Naive thymus-derived CD4-positive, alpha-beta T cell (primary cell): ENCODE data around the gene ARMCX4. TPM values are rescaled to one million over a fixed set of nuclear protein-coding genes. Genes with fewer than 3 reads are reported as not detected.
"Not testable (repeated sequence)": the region's sequence is repeated elsewhere in the genome, so short reads cannot be mapped to it uniquely, and the experiment has no call there.

Experiments
- ATAC-seq: fragments of 150-1000 bp; cut with Tn5 transposase; 2 replicates; pipeline ENCODE4 v1.10.0; 2021; ENCODE audit warnings: mild to moderate bottlenecking, moderate library complexity
- CTCF ChIA-PET: fragments of 350-600 bp; sonication (Branson Sonifier 250); formaldehyde crosslinking; loops from one replicate; lab custom pipeline; 2021; ENCODE audit warnings: antibody characterized with exemption; lab: Charles Lee
- POLR2A ChIA-PET: fragments of 350-600 bp; sonication (Branson Sonifier 250); formaldehyde crosslinking; loops from one replicate; lab custom pipeline; 2021; ENCODE audit warnings: antibody characterized with exemption, inconsistent platforms; lab: Charles Lee
- DNase-seq, 9 donors: peaks; one replicate each; pipeline versions ENCODE4 v3.0.0 to v3.0.0-alpha.2; 2020 to 2022; ENCODE audit warnings: mixed read lengths in 1 of 9
- H3K27ac ChIP-seq: one replicate; pipeline ENCODE4 v1.7.0; 2013; ENCODE audit warnings: mild to moderate bottlenecking, low read depth, low read length, moderate library complexity
- H3K27me3 ChIP-seq, 2 donors: one replicate each; pipeline ENCODE4 v1.7.0; 2013; ENCODE audit warnings: low read length in 2 of 2, mild to moderate bottlenecking in 2 of 2, moderate library complexity in 2 of 2; ENCODE audit not compliant: control insufficient read depth in 2 of 2, insufficient read depth in 2 of 2
- H3K36me3 ChIP-seq, 3 experiments: 1 replicate in 2 of 3; 2 replicates in 1 of 3; pipeline ENCODE4 v1.7.0; 2013; ENCODE audit warnings: low read length in 3 of 3, mild to moderate bottlenecking in 3 of 3, moderate library complexity in 1 of 3; ENCODE audit not compliant: insufficient read depth in 3 of 3, control insufficient read depth in 2 of 3
- H3K4me1 ChIP-seq, 2 donors: one replicate each; pipeline ENCODE4 v1.7.0; 2013; ENCODE audit warnings: low read length in 2 of 2, mild to moderate bottlenecking in 2 of 2, moderate library complexity in 1 of 2; ENCODE audit not compliant: control insufficient read depth in 2 of 2, insufficient read depth in 2 of 2
- H3K4me3 ChIP-seq: 2 replicates; pipeline ENCODE4 v1.7.0; 2013; ENCODE audit warnings: mild to moderate bottlenecking, low read length
- H3K9me3 ChIP-seq, 3 experiments: 1 replicate in 2 of 3; 2 replicates in 1 of 3; pipeline ENCODE4 v1.7.0; 2013; ENCODE audit warnings: low read length in 3 of 3; ENCODE audit not compliant: control insufficient read depth in 2 of 3
- H3K27ac Mint-ChIP-seq, 9 donors: one replicate each; pipeline ENCODE4 v1.8.0; 2020 to 2022; ENCODE audit warnings: mixed read lengths in 9 of 9, mild to moderate bottlenecking in 8 of 9, moderate library complexity in 5 of 9, inconsistent platforms in 2 of 9
- H3K27me3 Mint-ChIP-seq, 5 donors: one replicate each; pipeline ENCODE4 v1.8.0; 2021 to 2022; ENCODE audit warnings: mixed read lengths in 5 of 5, mild to moderate bottlenecking in 1 of 5
- H3K36me3 Mint-ChIP-seq, 5 donors: one replicate each; pipeline ENCODE4 v1.8.0; 2020 to 2022; ENCODE audit warnings: mixed read lengths in 5 of 5, mild to moderate bottlenecking in 3 of 5, inconsistent platforms in 1 of 5
- H3K4me1 Mint-ChIP-seq, 7 donors: one replicate each; pipeline ENCODE4 v1.8.0; 2020 to 2022; ENCODE audit warnings: mixed read lengths in 7 of 7, mild to moderate bottlenecking in 3 of 7, inconsistent platforms in 1 of 7
- H3K4me3 Mint-ChIP-seq, 10 donors: one replicate each; pipeline ENCODE4 v1.8.0; 2020 to 2022; ENCODE audit warnings: mild to moderate bottlenecking in 10 of 10, mixed read lengths in 10 of 10, moderate library complexity in 6 of 10, inconsistent platforms in 2 of 10
- H3K9me3 Mint-ChIP-seq, 11 donors: one replicate each; pipeline ENCODE4 v1.8.0; 2020 to 2022; ENCODE audit warnings: mixed read lengths in 11 of 11, mild to moderate bottlenecking in 4 of 11, inconsistent platforms in 1 of 11, moderate library complexity in 1 of 11
- intact Hi-C, 2 donors: fragments of 100-400 bp; cut with micrococcal nuclease; formaldehyde crosslinking; loops; one replicate each; pipeline ENCODE4 v1.15.1; 2023
- polyA plus RNA-seq, 2 donors: library from polyadenylated mRNA; unstranded; fragments of 300-500 nt; fragmentation: Illumina TruSeq; gene quantifications; one replicate each; pipeline ENCODE4 v1.2.3, GENCODE V29; 2021
- total RNA-seq, 6 experiments: library from RNA in 5 of 6; stranded (reverse) in 5 of 6; gene quantifications; 1 replicate in 5 of 6; 2 replicates in 1 of 6; pipeline ENCODE4 v1.2.3 and lab custom pipeline; 2021 to 2026

The ARMCX4 gene
- total and polyA plus RNA-seq, 7 experiments from 2014 or later = 0.52 to 18.1 (median 12.7) TPM

DNA sequence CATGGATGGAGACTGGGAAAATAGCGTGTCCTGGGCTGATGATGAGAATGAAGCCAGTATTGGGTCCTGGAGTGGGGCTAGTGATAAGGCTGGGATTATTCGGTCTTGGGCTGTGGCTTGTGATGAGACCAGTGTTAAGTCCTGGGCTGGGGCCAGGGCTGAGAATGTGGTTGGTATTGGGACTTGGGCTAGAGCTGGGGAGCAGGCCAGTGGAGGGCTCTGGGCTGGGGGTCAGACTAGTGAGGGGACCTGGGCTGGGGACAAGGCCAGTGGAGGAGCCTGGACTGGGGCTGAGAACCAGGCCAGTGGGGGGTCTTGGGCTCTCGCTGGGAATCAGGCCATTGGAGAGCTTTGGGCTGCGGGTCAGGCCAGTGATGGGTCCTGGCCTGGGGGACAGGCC lies 6.7 kb downstream of the ARMCX4 start:
- no peaks in the 10 kb centered on the region for H3K9me3 Mint-ChIP-seq
- no peak for ATAC-seq

DNA sequence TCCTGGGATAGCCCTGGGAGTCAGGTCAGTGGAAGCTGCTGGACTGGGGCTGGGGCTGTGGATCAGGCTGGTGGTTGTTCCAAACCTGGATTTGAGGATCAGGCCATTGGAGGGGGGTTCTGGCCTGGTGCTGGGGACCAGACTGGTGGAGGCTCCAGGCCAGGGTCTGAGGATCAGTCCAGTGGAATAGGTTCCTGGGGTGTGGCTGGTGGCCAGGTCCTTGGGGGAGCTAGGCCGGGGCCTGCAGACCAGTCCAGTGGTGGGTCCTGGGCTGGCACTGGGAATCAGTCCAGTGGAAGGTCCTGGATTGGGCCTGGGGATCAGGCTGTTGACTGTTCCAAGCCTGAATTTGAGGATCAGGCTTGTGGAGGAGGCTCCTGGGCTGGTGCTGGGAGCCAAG lies 8.0 kb downstream of the ARMCX4 start:
- no peak overlapping the region for H3K4me3 Mint-ChIP-seq
- POLR2A ChIA-PET = no interaction called here
- no peaks in the 10 kb centered on the region for H3K27me3 Mint-ChIP-seq
- Histone ChIP-seq H3K27me3 (no peaks in the 10 kb centered on the region), H3K27ac (no peak overlapping the region), H3K36me3 (no peaks in the 10 kb centered on the region), H3K4me1 (no peaks in the 10 kb centered on the region), H3K4me3 (no peak overlapping the region), H3K9me3 (no peaks in the 10 kb centered on the region)
- H3K9me3 Mint-ChIP-seq = no peaks in the 10 kb centered on the region
- H3K4me1 Mint-ChIP-seq = peaks cover 0 to 6% (median 0%) of the 10 kb centered on the region in 7 donors
- peak overlapping the region in 1 of 9 donors; percentile 8 for H3K27ac Mint-ChIP-seq
- ATAC-seq (no peak), DNase-seq (no peak)
- CTCF ChIA-PET = no interaction called here
- peaks cover 0 to 8% (median 4%) of the 10 kb centered on the region in 5 donors for H3K36me3 Mint-ChIP-seq
- intact Hi-C loops = no loop called here

More for the DNA sequence above, 6.7 kb downstream of the ARMCX4 start:
- Mint-ChIP-seq H3K27me3 (no peaks in the 10 kb centered on the region), H3K36me3 (peaks cover 0 to 12% (median 7%) of the 10 kb centered on the region in 5 donors), H3K4me1 (peaks cover 0 to 6% (median 0%) of the 10 kb centered on the region in 7 donors), H3K4me3 (no peak overlapping the region), H3K27ac (peak overlapping the region in 1 of 9 donors; percentile 88)
- H3K9me3 ChIP-seq = no peaks in the 10 kb centered on the region
- intact Hi-C loops = no loop called here
- H3K27me3 ChIP-seq = no peaks in the 10 kb centered on the region
- ChIA-PET CTCF (no interaction called here), POLR2A (no interaction called here)
- DNase-seq = no peak
- no peaks in the 10 kb centered on the region for H3K36me3 ChIP-seq
- H3K4me1 ChIP-seq = no peaks in the 10 kb centered on the region
- no peak overlapping the region for H3K4me3 ChIP-seq
- no peak overlapping the region for H3K27ac ChIP-seq

DNA sequence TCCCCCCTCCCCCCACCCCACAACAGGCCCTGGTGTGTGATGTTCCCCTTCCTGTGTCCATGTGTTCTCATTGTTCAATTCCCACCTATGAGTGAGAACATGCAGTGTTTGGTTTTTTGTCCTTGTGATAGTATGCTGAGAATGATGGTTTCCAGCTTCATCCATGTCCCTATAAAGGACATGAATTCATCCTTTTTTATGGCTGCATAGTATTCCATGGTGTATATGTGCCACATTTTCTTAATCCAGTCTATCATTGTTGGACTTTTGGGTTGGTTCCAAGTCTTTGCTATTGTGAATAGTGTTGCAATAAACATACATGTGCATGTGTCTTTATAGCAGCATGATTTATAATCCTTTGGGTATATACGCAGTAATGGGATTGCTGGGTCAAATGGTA lies 17.7 kb downstream of the ARMCX4 start:
- H3K4me3 Mint-ChIP-seq, H3K4me1 ChIP-seq, H3K27me3 Mint-ChIP-seq, H3K9me3 ChIP-seq, CTCF ChIA-PET, H3K27me3 ChIP-seq, H3K36me3 ChIP-seq, H3K27ac ChIP-seq, POLR2A ChIA-PET, H3K27ac Mint-ChIP-seq, intact Hi-C loops, DNase-seq, H3K4me3 ChIP-seq, H3K4me1 Mint-ChIP-seq, H3K9me3 Mint-ChIP-seq, ATAC-seq: not testable (repeated sequence)
- peaks cover 0 to 29% (median 18%) of the 10 kb centered on the region in 5 donors for H3K36me3 Mint-ChIP-seq

DNA sequence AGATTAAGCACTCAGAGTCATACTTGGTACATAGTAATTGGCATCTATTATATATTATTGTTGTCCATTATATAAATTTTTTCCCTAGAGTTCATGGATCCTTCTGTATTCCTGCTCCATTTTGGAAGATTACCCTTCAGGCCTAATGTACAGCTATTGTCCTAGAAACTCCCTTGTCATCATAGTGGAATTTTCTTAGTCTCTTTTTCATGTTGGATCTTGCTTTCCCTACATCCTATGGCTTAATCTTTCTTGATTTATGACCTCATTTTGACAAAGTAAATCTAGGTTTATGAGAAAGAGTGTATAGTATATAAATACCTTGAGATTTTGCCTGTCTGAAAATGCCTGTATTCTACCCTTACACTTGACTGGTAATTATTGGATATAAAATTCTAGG lies 22.1 kb downstream of the ARMCX4 start:
- Histone ChIP-seq H3K36me3 (no peaks in the 10 kb centered on the region), H3K27ac (no peak overlapping the region), H3K27me3 (no peaks in the 10 kb centered on the region), H3K9me3 (no peaks in the 10 kb centered on the region), H3K4me3 (no peak overlapping the region), H3K4me1 (no peaks in the 10 kb centered on the region)
- DNase-seq (no peak), ATAC-seq (no peak)
- H3K4me3 Mint-ChIP-seq = no peak overlapping the region
- no peaks in the 10 kb centered on the region for H3K27me3 Mint-ChIP-seq
- no peaks in the 10 kb centered on the region for H3K9me3 Mint-ChIP-seq
- POLR2A ChIA-PET = no interaction called here
- intact Hi-C loops = no loop called here
- H3K4me1 Mint-ChIP-seq = no peaks in the 10 kb centered on the region
- CTCF ChIA-PET = no interaction called here
- no peak overlapping the region for H3K27ac Mint-ChIP-seq
- H3K36me3 Mint-ChIP-seq = peaks cover 0 to 23% (median 5%) of the 10 kb centered on the region in 5 donors

DNA sequence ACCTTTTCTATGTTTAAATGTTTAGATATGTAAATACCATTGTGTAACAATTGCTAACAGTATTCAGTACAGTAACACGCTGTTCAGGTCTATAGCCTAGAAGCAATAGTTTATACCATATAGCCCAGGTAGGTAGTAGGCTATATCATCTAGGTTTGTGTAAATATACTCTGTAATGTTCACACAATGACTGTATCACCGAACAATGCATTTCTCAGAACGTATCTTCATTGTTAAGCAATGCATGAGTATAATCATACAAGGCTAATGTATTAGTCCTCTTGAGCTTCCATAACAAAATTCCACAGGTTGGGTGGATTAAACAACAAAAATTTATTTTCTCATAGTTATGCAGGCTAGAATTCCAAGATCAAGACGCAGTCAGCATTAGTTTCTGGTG lies 22.7 kb downstream of the ARMCX4 start:
- H3K9me3 Mint-ChIP-seq = no peaks in the 10 kb centered on the region
- ChIA-PET POLR2A (no interaction called here), CTCF (no interaction called here)
- Histone ChIP-seq H3K4me1 (no peaks in the 10 kb centered on the region), H3K36me3 (no peaks in the 10 kb centered on the region), H3K4me3 (no peak overlapping the region), H3K9me3 (no peaks in the 10 kb centered on the region), H3K27ac (no peak overlapping the region), H3K27me3 (no peaks in the 10 kb centered on the region)
- no peaks in the 10 kb centered on the region for H3K4me1 Mint-ChIP-seq
- DNase-seq = no peak
- ATAC-seq = no peak
- no peak overlapping the region for H3K4me3 Mint-ChIP-seq
- intact Hi-C loops = no loop called here
- H3K36me3 Mint-ChIP-seq = peaks cover 0 to 24% (median 5%) of the 10 kb centered on the region in 5 donors
- no peak overlapping the region for H3K27ac Mint-ChIP-seq
- H3K27me3 Mint-ChIP-seq = no peaks in the 10 kb centered on the region

DNA sequence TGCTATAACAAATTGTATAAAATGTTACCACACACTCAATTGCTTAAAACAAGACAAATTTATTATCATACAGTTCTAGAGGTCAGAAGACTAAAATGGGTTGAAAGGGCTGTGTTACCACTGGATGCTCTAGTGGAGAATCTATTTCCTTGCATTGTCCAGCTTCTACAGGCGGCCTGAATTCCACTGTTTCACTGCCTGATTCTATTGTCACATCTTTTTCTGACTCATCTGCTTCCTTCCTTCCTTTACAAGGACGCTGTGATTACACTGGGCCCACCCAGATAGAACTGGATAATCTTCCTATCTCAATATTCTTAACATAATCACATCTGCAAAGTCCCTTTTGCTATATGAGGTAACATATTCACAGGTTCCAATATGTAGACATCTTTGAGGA lies 45.7 kb downstream of the ARMCX4 start:
- no peak overlapping the region for H3K27ac Mint-ChIP-seq
- no peak overlapping the region for H3K4me3 ChIP-seq
- H3K27ac ChIP-seq = no peak overlapping the region
- H3K27me3 ChIP-seq = no peaks in the 10 kb centered on the region
- no peak for DNase-seq
- H3K4me3 Mint-ChIP-seq = no peak overlapping the region
- H3K36me3 ChIP-seq = no peaks in the 10 kb centered on the region
- H3K4me1 Mint-ChIP-seq = no peaks in the 10 kb centered on the region
- ATAC-seq = no peak
- ChIA-PET CTCF (no interaction called here), POLR2A (no interaction called here)
- no peaks in the 10 kb centered on the region for H3K9me3 ChIP-seq
- no peaks in the 10 kb centered on the region for H3K36me3 Mint-ChIP-seq
- intact Hi-C loops = no loop called here
- H3K27me3 Mint-ChIP-seq = no peaks in the 10 kb centered on the region
- peaks cover 0 to 15% (median 6%) of the 10 kb centered on the region in 11 donors for H3K9me3 Mint-ChIP-seq
- no peaks in the 10 kb centered on the region for H3K4me1 ChIP-seq
